T-helper 2 cell (primary cell): ENCODE measurements around the gene PECR.
"Not testable (repeated sequence)": the region's sequence is repeated elsewhere in the genome, so short reads cannot be mapped to it uniquely, and the experiment has no call there.

Source experiments
- DNase-seq, 5 experiments: peaks; one replicate each; pipeline versions ENCODE4 v3.0.0 to v3.0.0-alpha.2; 2012 to 2022

The PECR gene

DNA sequence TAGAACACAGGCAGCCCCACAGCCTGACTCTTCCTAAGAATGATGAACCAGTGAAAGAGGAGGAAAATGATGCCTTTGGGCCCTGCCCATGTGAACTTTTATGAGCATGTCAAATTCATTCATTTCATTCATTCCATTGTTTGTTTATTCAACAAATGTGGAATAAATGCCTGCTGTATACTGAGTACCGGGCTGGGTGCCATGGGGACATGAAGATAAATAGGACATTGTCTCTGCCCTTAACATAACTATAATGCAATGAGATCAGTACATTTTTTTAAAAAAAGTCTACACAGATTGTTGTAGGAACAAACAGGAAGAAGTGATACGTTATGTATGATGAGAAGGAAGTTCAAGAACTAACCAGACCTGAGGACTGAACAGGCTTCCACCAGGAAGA, 83.0 kb downstream of the PECR start:
- no peak for DNase-seq

DNA sequence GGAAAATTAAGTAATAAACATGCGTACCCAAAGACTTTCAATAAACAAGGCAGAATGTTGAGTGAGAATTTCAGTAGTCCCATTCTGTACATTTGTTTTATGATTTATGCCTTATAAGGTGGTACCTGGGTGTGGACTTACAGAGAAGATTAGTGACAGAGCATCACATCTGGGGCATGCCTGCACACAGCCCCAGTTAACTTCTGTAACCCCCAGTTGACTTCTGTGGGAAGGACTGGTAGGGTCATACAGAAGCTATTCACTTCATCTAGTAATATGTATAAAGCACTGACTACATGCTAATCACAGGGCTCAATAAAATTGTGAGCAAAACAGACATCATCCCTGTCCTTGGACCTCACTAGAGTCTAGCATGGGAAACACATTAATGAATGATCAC, 84.4 kb downstream of the PECR start:
- no peak for DNase-seq

- DNase-seq = no peak
Observed at GRCh38 chr2:215994911-215995310, 86.7 kb downstream of the PECR start.

GRCh38 chr2:215988556-215989207, 92.9 kb downstream of the PECR start:
- DNase-seq = not testable (repeated sequence)
